Activated naive CD4-positive, alpha-beta T cell treated with anti-CD3 and anti-CD28 coated beads, Interleukin-2, amount 10 ng/mL, durations not matched to agents 7 days and 5 days (primary cell): ENCODE data around the gene NRG3.
"Not testable (repeated sequence)": the region's sequence is repeated elsewhere in the genome, so short reads cannot be mapped to it uniquely, and the experiment has no call there.

Experiments
- CTCF ChIA-PET: fragments of 350-600 bp; sonication (Branson Sonifier 250); formaldehyde crosslinking; loops from one replicate; lab custom pipeline; 2021; ENCODE audit warnings: antibody characterized with exemption; lab: Charles Lee
- DNase-seq: peaks from one replicate; pipeline ENCODE4 v3.0.0-alpha.2; 2020
- H3K27ac Mint-ChIP-seq: one replicate; pipeline ENCODE4 v1.8.0; 2021; ENCODE audit warnings: mild to moderate bottlenecking, moderate library complexity, mixed read lengths
- H3K27me3 Mint-ChIP-seq: one replicate; pipeline ENCODE4 v1.8.0; 2021; ENCODE audit warnings: mild to moderate bottlenecking, mixed read lengths
- H3K36me3 Mint-ChIP-seq: one replicate; pipeline ENCODE4 v1.8.0; 2021; ENCODE audit warnings: mixed read lengths
- H3K4me1 Mint-ChIP-seq: one replicate; pipeline ENCODE4 v1.8.0; 2021; ENCODE audit warnings: mixed read lengths
- H3K4me3 Mint-ChIP-seq: one replicate; pipeline ENCODE4 v1.8.0; 2021; ENCODE audit warnings: mild to moderate bottlenecking, moderate library complexity, mixed read lengths
- H3K9me3 Mint-ChIP-seq: one replicate; pipeline ENCODE4 v1.8.0; 2021; ENCODE audit warnings: mixed read lengths

Gene NRG3

GRCh38 chr10:82041018-82041417 lies 166.0 kb downstream of the NRG3 start:
- CTCF ChIA-PET, result no interaction called here
- no peak for DNase-seq
- H3K27ac Mint-ChIP-seq, result no peak overlapping the region
- H3K4me1 Mint-ChIP-seq, result no peaks in the 10 kb centered on the region
- H3K36me3 Mint-ChIP-seq, result no peaks in the 10 kb centered on the region
- H3K9me3 Mint-ChIP-seq, result peaks cover 6% of the 10 kb centered on the region
- no peaks in the 10 kb centered on the region for H3K27me3 Mint-ChIP-seq
- no peak overlapping the region for H3K4me3 Mint-ChIP-seq

- H3K36me3 Mint-ChIP-seq, result no peaks in the 10 kb centered on the region
- no peak overlapping the region for H3K27ac Mint-ChIP-seq
- no peaks in the 10 kb centered on the region for H3K4me1 Mint-ChIP-seq
- no peak for DNase-seq
- H3K27me3 Mint-ChIP-seq, result no peaks in the 10 kb centered on the region
- no peak overlapping the region for H3K4me3 Mint-ChIP-seq
- H3K9me3 Mint-ChIP-seq, result peaks cover 8% of the 10 kb centered on the region
- CTCF ChIA-PET, result no interaction called here
Observed at GRCh38 chr10:82056391-82056790, 181.4 kb downstream of the NRG3 start.

DNA sequence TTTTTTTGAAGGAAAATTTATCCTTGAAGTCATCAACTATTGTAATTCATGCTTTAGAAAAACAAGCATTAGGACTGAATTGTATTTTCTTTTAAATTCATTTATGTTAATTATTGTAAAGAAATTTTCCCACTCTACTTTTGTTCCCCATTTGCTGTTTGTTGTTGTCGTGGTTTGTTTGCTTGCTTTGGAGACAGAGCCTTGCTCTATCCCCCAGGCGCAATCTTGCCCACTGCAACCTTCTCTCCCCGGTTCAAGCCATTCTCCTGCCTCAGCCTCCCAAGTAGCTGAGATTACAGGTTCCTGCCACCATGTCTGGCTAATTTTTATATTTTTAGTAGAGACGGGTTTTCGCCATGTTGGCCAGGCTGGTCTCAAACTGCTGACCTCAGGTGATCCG lies 192.2 kb downstream of the NRG3 start:
- DNase-seq, CTCF ChIA-PET, H3K4me1 Mint-ChIP-seq, H3K27ac Mint-ChIP-seq, H3K9me3 Mint-ChIP-seq, H3K27me3 Mint-ChIP-seq, H3K36me3 Mint-ChIP-seq, H3K4me3 Mint-ChIP-seq: not testable (repeated sequence)

GRCh38 chr10:82068501-82068900 lies 193.5 kb downstream of the NRG3 start:
- H3K4me3 Mint-ChIP-seq, result no peak overlapping the region
- no peaks in the 10 kb centered on the region for H3K27me3 Mint-ChIP-seq
- H3K9me3 Mint-ChIP-seq, result peaks cover 2% of the 10 kb centered on the region
- CTCF ChIA-PET, result no interaction called here
- DNase-seq, result no peak
- H3K36me3 Mint-ChIP-seq, result no peaks in the 10 kb centered on the region
- H3K4me1 Mint-ChIP-seq, result no peaks in the 10 kb centered on the region
- H3K27ac Mint-ChIP-seq, result no peak overlapping the region

DNA sequence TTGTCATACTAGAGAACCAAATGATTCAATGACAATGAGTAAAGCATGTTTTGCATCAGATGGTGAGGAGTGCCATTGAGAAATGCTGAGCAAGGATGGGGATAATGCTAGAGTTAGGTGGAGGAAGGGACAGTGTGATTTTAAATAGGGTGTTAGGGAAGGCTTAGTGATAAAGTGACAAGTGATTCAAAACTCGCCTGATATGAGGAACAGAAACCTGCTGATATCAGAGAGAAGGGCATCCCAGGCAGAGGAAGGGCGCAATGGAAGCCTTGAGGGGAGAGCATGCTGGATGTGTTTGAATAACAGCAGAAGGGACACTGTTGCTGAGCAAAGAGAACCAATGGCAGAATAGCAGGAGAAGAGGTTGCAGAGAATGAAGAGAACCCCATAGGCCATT lies 196.2 kb downstream of the NRG3 start:
- no peak for DNase-seq
- Mint-ChIP-seq H3K4me1 (no peaks in the 10 kb centered on the region), H3K36me3 (no peaks in the 10 kb centered on the region)

GRCh38 chr10:82072124-82072523 lies 197.1 kb downstream of the NRG3 start:
- DNase-seq, result no peak
- Mint-ChIP-seq H3K27ac (no peak overlapping the region), H3K9me3 (peaks cover 3% of the 10 kb centered on the region), H3K36me3 (no peaks in the 10 kb centered on the region), H3K4me1 (no peaks in the 10 kb centered on the region), H3K4me3 (no peak overlapping the region), H3K27me3 (no peaks in the 10 kb centered on the region)
- CTCF ChIA-PET, result no interaction called here

More for the DNA sequence above, 196.2 kb downstream of the NRG3 start:
- CTCF ChIA-PET, result no interaction called here
- H3K9me3 Mint-ChIP-seq, result peaks cover 3% of the 10 kb centered on the region
- H3K27ac Mint-ChIP-seq, result no peak overlapping the region
- no peaks in the 10 kb centered on the region for H3K27me3 Mint-ChIP-seq
- H3K4me3 Mint-ChIP-seq, result no peak overlapping the region

DNA sequence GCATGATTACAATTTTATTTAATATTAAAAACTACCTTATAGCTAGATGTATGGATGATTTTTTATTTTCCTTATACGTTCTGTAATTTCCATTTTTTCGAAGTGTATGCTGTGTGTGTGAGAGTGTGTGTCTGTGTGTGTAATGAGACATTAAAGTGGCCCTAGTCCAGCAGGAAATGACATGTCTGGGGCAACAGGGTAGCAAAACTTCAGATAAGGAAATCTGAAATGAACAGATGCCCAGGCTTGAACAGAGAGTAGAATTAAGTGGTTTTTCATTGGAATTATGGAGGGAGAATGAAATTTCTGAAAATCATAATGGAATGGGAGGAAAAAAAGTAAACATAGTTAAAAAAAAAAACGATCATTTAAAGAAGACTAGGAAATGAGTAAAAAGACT lies 200.6 kb downstream of the NRG3 start:
- H3K27ac Mint-ChIP-seq, result no peak overlapping the region
- no peaks in the 10 kb centered on the region for H3K4me1 Mint-ChIP-seq
- CTCF ChIA-PET, result no interaction called here
- peaks cover 3% of the 10 kb centered on the region for H3K9me3 Mint-ChIP-seq
- no peak overlapping the region for H3K4me3 Mint-ChIP-seq
- no peak for DNase-seq
- H3K36me3 Mint-ChIP-seq, result no peaks in the 10 kb centered on the region
- no peaks in the 10 kb centered on the region for H3K27me3 Mint-ChIP-seq

DNA sequence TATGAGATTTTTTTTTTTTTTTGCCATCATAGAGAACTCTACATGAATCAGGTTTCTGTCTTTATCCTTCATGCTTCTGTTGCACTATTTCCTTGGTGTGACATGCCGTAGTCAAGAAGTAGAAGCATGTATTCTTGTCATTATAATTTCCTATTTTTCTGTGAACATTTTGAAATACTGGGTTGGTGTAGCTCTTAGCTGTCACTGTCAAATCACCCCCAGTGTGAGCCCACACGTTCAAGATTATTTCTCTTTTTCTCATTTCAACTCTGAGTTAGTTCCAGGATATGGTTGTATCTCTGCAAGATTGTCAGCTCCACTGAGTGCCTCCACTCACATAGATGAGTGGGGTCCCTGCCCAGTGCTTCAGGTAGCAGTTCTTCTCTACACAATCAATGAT lies 209.5 kb downstream of the NRG3 start:
- H3K4me3 Mint-ChIP-seq, result no peak overlapping the region
- CTCF ChIA-PET, result no interaction called here
- no peaks in the 10 kb centered on the region for H3K36me3 Mint-ChIP-seq
- no peaks in the 10 kb centered on the region for H3K27me3 Mint-ChIP-seq
- H3K27ac Mint-ChIP-seq, result no peak overlapping the region
- H3K9me3 Mint-ChIP-seq, result peaks cover 9% of the 10 kb centered on the region
- no peak for DNase-seq
- no peaks in the 10 kb centered on the region for H3K4me1 Mint-ChIP-seq

DNA sequence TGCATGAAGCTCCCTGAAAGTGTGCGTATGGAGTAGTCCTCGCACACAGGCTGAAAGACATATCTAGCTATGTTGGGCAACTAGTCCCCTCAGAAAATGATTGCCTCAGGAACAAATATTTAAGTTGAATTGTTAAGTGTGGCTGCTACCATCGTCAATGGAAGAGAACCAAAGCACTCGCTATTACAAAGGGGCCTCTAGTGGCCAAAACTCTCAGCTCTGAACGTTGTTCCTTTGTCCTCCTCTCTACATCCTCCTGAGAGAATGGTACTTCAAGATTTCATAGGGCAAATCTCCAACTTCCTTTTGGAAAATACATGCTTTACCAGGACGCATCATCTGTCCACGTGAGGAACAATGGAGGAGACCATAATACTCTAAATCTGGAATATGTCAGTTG lies 209.9 kb downstream of the NRG3 start:
- H3K9me3 Mint-ChIP-seq, result peaks cover 9% of the 10 kb centered on the region
- H3K36me3 Mint-ChIP-seq, result no peaks in the 10 kb centered on the region
- H3K4me3 Mint-ChIP-seq, result no peak overlapping the region
- no peaks in the 10 kb centered on the region for H3K27me3 Mint-ChIP-seq
- CTCF ChIA-PET, result no interaction called here
- DNase-seq, result no peak
- H3K27ac Mint-ChIP-seq, result no peak overlapping the region
- no peaks in the 10 kb centered on the region for H3K4me1 Mint-ChIP-seq

DNA sequence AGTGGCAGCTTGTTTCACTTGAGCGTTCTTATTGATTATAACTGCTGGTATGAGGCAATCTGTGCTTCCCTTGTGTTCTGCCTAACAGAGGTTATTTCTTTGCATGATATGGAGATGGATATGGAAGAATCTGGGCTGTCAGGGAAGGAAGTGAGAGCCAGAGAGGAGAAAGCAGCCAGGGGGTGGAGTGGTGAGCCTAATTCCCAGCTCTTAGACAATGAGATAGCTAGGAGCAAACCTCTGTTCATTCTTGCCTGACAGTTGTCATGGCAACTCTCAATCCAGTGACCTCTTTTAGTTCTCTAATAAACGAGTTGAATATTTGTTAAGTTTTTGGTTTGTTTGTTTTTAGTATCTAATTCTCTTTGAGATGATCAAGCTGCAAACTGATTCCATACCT lies 214.3 kb downstream of the NRG3 start:
- H3K27me3 Mint-ChIP-seq, result no peaks in the 10 kb centered on the region
- no peaks in the 10 kb centered on the region for H3K4me1 Mint-ChIP-seq
- CTCF ChIA-PET, result no interaction called here
- DNase-seq, result no peak
- H3K9me3 Mint-ChIP-seq, result peaks cover 3% of the 10 kb centered on the region
- no peaks in the 10 kb centered on the region for H3K36me3 Mint-ChIP-seq
- no peak overlapping the region for H3K4me3 Mint-ChIP-seq
- H3K27ac Mint-ChIP-seq, result no peak overlapping the region

DNA sequence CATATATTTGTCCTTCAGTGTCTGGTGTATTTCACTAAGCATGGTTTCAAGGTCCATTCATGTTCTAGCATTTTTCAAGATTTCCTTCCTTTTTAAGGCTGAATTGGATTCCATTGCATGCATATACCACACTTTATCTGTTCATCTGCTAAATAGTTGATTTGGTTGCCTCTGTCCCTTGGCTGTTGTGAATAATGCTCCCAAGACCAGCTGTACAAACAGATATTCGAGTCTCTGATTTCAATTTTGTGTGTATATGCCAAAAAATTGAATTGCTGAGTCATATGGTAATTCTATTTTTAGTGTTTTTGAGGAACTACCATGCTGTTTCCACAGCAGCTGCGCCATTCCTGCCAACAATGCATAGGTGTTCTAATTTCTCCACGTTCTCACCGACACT lies 216.4 kb downstream of the NRG3 start:
- Mint-ChIP-seq H3K36me3 (no peaks in the 10 kb centered on the region), H3K4me1 (no peaks in the 10 kb centered on the region), H3K9me3 (peaks cover 2% of the 10 kb centered on the region), H3K27ac (no peak overlapping the region), H3K4me3 (no peak overlapping the region), H3K27me3 (no peaks in the 10 kb centered on the region)
- CTCF ChIA-PET, result no interaction called here
- DNase-seq, result no peak

DNA sequence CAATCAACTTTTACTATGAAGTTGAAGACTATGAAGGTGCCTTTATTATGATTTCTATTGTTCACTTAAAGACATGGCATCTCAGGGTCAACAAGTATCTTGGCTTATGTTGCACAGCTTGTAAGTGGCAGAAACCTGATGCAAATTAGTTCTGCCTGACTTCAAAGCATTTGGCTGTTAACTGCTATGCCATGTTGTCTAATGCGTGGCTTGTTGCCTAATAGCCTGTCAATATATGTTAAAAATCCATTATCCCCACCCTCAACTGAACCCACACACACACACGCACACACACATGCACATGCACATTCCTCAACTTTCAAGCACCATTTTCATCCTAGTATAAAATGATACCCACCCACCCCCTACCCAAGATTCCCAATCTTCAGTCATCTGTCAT lies 217.1 kb downstream of the NRG3 start:
- H3K36me3 Mint-ChIP-seq, result no peaks in the 10 kb centered on the region
- H3K4me1 Mint-ChIP-seq, result no peaks in the 10 kb centered on the region
- CTCF ChIA-PET, result no interaction called here
- H3K27ac Mint-ChIP-seq, result no peak overlapping the region
- H3K4me3 Mint-ChIP-seq, result no peak overlapping the region
- peaks cover 2% of the 10 kb centered on the region for H3K9me3 Mint-ChIP-seq
- H3K27me3 Mint-ChIP-seq, result no peaks in the 10 kb centered on the region
- no peak for DNase-seq

DNA sequence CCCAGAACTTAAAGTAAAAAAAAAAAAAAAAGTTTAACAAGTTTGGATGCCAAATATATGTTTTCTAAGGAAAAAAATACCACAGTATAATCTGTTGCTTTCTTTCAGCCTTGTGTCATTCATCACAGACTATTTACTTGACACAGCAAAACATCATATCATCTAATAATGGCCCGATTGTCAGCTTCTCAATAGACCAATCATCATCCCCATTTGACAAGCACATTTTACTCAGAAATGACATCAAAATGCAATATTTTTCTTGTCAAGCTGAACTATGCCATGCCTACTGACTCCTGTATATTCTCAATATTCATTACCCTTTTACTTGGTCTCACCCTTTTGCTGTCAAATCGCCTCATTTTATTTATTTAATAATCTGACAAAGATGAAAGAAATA lies 249.7 kb downstream of the NRG3 start:
- CTCF ChIA-PET, result no interaction called here
- Mint-ChIP-seq H3K36me3 (no peaks in the 10 kb centered on the region), H3K27me3 (no peaks in the 10 kb centered on the region), H3K27ac (no peak overlapping the region), H3K4me1 (no peaks in the 10 kb centered on the region), H3K4me3 (no peak overlapping the region), H3K9me3 (peaks cover 13% of the 10 kb centered on the region)
- DNase-seq, result no peak

DNA sequence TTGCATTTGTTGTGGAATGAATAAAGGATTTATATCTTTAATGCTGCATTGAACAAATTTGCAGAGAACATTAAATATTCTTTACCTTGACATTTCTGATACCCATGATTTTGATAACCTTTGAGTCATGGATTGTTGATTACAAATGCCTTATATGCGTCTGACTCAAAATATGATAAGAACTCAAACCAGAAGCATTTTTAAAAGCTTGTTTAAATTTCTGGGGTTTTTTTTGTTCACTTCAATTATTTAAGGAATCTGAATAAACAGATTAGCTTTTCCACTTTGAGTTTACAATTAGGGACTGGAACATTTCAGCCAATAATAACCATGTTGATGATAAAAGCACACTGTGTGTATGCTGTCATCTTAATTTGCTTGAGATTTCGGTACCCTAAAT lies 253.5 kb downstream of the NRG3 start:
- no peaks in the 10 kb centered on the region for H3K36me3 Mint-ChIP-seq
- H3K27me3 Mint-ChIP-seq, result no peaks in the 10 kb centered on the region
- no peak for DNase-seq
- CTCF ChIA-PET, result no interaction called here
- H3K9me3 Mint-ChIP-seq, result peaks cover 2% of the 10 kb centered on the region
- H3K4me1 Mint-ChIP-seq, result no peaks in the 10 kb centered on the region
- H3K27ac Mint-ChIP-seq, result no peak overlapping the region
- no peak overlapping the region for H3K4me3 Mint-ChIP-seq

- Mint-ChIP-seq H3K36me3 (no peaks in the 10 kb centered on the region), H3K9me3 (peaks cover 13% of the 10 kb centered on the region), H3K4me3 (no peak overlapping the region), H3K27ac (no peak overlapping the region), H3K4me1 (no peaks in the 10 kb centered on the region), H3K27me3 (no peaks in the 10 kb centered on the region)
- no peak for DNase-seq
- CTCF ChIA-PET, result no interaction called here
Observed at GRCh38 chr10:82136103-82136502, 261.1 kb downstream of the NRG3 start.

GRCh38 chr10:82144153-82144552 lies 269.2 kb downstream of the NRG3 start:
- Mint-ChIP-seq H3K4me3 (no peak overlapping the region), H3K27me3 (no peaks in the 10 kb centered on the region), H3K4me1 (no peaks in the 10 kb centered on the region), H3K27ac (no peak overlapping the region), H3K36me3 (no peaks in the 10 kb centered on the region), H3K9me3 (no peaks in the 10 kb centered on the region)
- DNase-seq, result no peak
- CTCF ChIA-PET, result no interaction called here
